HFF-Myc (cell line): ENCODE data around the gene ADCY10.

Experiments used
- DNase-seq: peaks from one replicate; pipeline ENCODE4 v3.0.0-alpha.2; 2011; ENCODE audit warnings: low read depth; ENCODE audit errors: extremely low read depth
- H3K4me3 ChIP-seq: replicated peaks from 2 replicates; pipeline ENCODE4 v1.5.1; 2011; ENCODE audit warnings: low read depth, mild to moderate bottlenecking, control low read depth, low read length
- CTCF ChIP-seq: IDR thresholded peaks from 2 replicates; pipeline ENCODE4 v1.5.1; 2012; ENCODE audit warnings: mild to moderate bottlenecking, low read depth, low read length, control low read depth; ENCODE audit errors: missing control alignments

The ADCY10 gene

DNA sequence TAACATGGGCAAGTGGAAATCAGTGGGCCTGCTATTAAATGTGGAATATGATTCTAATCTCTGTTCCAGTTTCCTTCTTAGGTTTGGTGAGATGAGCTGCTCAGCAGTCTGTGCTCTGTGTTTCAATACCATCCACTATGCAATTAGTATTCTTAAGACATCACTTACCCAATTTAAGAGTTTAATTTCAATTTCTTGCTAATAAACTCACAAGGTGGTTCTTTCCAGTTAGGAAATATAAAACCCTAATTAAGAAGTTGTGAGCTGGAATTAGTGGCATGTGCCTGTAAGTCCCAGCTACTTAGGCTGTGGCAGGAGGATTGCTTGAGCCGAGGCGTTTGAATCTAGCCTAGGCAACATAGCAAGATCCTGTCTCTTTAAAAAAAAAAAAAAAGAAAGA lies 140.4 kb downstream of the ADCY10 start:
- no peak overlapping the region for H3K4me3 ChIP-seq
- DNase-seq, result no peak
- TF ChIP-seq CTCF, result no peak

DNA sequence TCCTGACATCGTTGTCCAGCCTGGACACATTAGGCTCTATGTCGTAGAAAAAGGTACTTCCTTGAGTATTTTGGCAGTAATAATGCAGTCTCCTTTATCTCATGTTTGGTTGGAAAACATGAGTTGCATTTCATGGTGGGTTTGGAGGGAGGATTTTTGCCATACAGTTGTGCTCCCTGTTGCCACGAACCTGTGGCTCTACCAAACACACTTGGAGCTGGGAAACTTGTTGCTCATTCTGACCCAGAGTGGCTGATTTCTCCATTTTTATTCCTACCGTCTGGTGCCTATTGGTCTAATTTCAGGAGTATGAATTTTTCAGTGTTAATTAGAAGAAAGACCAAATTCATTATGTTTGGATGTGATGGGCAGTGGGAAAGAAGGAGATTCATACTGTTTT lies 141.5 kb downstream of the ADCY10 start:
- no peak overlapping the region for H3K4me3 ChIP-seq
- TF ChIP-seq CTCF, result no peak
- DNase-seq, result no peak

- no peak for DNase-seq
These were observed 143.8 kb downstream of the ADCY10 start for GRCh38 chr1:167770127-167770526.

DNA sequence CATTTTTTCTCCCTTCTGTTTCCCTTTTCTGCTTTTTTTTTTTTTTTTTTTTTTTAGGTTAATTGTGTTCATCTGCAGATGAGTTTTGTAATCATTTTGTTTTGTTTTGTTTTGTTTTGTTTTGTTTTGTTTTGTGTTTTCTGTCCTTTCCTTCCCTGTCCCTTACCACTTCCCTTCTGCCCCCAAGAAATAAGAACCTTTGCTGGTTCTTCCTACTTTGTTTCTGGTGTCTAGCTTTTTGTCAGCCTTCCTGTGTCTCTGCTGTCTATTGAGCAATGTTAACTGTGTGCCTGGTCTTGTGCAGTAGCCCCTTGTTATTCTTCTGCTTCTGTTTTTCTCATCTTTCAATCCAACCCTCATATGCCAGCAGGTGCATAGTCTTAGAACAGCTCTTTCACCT lies 146.2 kb downstream of the ADCY10 start:
- DNase-seq, result no peak
- H3K4me3 ChIP-seq, result no peak overlapping the region

More at GRCh38 chr1:167770127-167770526, 143.8 kb downstream of the ADCY10 start:
- H3K4me3 ChIP-seq, result no peak overlapping the region
- no peak for TF ChIP-seq CTCF

DNA sequence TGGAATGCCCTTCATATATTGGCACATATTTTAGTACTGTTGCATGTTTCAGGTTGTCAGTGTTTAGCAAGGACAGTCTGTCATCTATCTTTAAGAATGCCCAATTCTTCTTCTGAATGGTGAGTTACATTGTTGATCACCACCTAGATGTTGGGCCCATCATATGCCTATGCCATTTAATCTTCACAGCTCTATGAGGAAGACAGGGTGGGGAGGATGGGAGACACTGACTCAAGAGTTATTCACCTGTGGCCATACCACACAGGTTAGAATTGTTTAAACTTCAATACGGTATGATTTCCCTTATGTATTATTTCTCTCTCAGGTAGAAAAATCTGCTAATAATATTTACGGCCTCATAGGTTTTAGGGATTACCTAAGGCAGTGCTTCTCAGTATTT lies 147.4 kb downstream of the ADCY10 start:
- H3K4me3 ChIP-seq, result no peak overlapping the region
- TF ChIP-seq CTCF, result no peak
- no peak for DNase-seq

More for the DNA sequence above, 146.2 kb downstream of the ADCY10 start:
- no peak for TF ChIP-seq CTCF

DNA sequence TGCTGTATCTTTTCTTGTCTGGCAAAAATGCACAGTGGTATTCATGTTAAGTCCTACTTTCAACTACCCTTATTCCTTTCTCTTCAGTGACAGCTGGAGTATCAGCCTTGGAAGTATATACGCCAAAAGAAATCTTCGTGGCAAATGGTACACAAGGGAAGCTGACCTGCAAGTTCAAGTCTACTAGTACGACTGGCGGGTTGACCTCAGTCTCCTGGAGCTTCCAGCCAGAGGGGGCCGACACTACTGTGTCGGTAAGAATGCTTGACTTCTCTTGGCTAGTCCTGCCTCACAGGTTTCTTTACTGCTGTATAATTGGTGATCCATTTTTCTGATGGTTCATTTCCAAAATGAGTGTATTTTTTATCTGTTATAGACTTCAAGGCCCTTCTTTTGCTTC lies 148.4 kb downstream of the ADCY10 start:
- no peak overlapping the region for H3K4me3 ChIP-seq
- no peak for TF ChIP-seq CTCF
- DNase-seq, result no peak
